Measurements from ENCODE around the gene CYTH4.

DNA sequence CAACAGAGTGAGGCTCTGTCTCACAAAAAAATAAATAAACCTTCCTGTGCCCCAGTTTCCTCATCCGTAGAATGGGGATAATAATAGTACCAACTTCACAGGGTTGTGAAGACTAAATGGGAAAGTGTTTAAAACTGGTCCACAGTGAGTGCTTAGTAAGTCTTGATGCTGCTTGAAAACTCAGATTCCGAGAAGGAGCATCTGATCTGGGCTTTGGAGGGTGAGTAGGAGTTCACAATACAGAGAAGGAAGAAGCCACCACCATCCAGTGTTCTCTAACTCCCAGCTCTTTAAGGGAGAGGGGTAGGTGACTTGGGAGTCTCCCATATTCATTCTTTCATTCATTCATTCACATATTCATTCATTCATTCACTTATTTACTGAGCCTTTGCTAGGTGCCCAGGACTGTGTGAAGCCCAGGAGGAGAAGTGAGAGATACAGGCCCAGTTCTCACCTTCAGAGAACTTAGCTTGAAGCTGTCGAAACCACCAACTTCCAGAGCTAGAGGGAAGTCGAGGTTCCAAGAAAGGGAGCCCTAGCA is 17.7 kb downstream of the CYTH4 start:
- TF ChIP-seq, protein P1, sequence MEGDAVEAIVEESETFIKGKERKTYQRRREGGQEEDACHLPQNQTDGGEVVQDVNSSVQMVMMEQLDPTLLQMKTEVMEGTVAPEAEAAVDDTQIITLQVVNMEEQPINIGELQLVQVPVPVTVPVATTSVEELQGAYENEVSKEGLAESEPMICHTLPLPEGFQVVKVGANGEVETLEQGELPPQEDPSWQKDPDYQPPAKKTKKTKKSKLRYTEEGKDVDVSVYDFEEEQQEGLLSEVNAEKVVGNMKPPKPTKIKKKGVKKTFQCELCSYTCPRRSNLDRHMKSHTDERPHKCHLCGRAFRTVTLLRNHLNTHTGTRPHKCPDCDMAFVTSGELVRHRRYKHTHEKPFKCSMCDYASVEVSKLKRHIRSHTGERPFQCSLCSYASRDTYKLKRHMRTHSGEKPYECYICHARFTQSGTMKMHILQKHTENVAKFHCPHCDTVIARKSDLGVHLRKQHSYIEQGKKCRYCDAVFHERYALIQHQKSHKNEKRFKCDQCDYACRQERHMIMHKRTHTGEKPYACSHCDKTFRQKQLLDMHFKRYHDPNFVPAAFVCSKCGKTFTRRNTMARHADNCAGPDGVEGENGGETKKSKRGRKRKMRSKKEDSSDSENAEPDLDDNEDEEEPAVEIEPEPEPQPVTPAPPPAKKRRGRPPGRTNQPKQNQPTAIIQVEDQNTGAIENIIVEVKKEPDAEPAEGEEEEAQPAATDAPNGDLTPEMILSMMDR (IDR thresholded peaks at IDR 0.05) = no peak
- no peak for TF ChIP-seq POLR2A (IDR thresholded peaks at IDR 0.05)
